Measurements from ENCODE around the gene CCDC9.
"Not testable (repeated sequence)": the region's sequence is repeated elsewhere in the genome, so short reads cannot be mapped to it uniquely, and the experiment has no call there.

Gene CCDC9

DNA sequence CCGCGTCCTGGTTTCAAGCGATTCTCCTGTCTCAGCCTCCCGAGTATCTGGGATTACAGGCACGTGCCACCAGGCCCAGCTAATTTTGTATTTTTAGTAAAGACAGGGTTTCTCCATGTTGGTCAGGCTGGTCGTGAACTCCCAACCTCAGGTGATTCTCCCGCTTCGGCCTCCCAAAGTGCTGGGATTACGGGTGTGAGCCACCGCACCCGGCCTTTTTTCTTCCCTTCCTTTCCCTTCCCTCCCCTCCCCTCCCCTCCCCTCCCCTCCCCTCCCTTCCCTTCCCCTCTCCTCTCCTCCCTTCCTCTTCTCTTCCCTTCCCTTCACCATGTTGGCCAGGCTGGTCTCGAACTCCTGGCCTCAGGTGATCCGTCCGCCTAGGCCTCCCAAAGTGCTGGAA is 44.5 kb downstream of the CCDC9 start:
- DNase-seq (ENCODE audit: low read depth): not testable (repeated sequence)

DNA sequence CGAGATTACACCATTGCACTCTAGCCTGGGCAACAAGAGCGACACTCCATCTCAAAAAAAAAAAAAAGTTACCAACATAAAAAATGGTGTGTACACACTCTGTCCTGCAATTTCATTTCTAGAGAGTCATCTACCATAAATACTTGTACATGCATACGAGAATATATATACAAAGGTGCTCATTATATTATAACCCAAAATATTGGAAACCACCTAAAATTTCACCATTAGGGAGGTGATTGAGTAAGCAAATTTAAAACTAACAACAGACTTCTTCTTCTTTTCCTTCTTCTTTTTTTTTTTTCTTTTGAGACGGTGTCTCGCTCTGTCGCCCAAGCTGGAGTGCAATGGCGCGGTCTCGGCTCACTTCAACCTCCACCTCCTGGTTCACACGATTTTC is 45.9 kb downstream of the CCDC9 start:
- DNase-seq (ENCODE audit: low read depth): no peak

DNA sequence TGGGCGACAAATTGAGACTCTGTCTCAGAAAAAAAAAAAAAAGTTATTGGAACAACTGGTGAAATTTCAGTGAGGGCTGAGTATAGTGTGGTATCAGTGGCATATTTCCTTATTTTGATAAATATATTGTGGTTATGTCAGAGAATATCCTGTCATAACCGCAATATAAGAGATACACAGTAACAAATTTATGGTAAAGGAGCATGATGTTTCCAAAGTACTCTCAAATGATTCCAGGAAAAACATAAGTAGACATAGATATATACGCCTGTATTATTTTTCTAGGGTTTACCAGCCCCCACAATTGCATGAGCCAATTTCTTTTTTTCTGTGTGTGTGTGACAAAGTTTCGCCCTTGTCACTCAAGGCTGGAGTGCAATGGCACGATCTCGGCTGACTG is 47.6 kb downstream of the CCDC9 start:
- DNase-seq (ENCODE audit: low read depth): no peak

DNA sequence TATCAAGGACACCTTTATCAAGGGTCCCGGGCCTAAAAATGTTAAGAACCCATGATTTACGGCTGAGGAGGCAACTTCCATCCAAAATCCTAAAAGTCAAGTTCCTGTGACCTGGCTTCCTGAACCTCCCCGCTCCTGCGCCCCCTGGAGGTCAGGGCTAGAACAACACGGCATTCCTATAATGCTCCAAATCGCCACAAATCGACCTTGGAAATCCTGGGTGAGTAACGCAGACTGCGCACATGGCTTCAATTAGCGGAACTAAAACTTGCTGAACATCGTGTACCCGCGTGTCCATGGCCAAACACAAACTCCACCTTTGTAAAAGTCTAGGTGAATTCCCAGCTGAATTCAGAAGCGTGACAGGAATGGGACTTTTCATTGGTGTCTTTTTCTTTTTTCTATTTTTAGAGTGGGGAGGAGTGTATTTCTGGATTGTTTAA is 49.0 kb downstream of the CCDC9 start:
- peak; percentile 70 for DNase-seq (ENCODE audit: low read depth)

DNA sequence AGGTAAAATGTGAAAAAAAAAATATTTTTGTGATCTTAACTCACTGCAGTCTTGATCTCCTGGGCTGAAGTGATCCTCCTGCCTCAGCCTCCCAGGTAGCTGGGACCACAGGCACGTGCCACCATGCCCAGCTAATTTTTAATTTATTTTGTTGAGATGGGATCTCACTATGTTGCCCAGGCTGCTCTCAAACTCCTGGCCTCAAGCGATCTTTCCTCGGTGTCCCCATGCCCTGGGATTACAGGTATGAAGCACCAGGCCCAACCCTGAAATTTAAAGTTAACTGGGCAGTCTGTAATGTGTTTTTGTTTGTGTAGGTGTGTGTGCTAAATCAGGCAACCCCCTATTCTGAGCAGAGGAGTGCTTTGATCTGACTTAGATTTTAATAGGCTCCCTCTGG is 50.0 kb downstream of the CCDC9 start:
- DNase-seq (ENCODE audit: low read depth): no peak

DNA sequence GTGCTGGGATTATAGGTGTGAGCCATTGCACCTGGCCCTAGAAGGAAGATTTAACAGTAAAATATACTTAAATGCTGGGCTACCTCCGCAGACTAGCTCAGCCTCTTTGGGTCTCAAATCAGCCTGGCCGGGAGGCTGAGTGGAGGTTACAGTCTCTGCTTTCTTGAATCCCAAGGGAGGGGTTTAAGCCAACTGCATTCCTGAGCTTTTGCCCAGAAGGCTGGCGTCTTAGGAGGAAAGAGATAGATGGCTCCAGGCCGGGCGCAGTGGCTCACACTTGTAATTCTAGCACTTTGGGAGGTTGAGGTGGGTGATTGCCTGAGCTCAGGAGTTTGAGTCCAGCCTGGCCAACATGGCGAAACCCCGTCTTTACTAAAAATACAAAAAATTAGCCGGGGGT is 52.7 kb downstream of the CCDC9 start:
- DNase-seq (ENCODE audit: low read depth): no peak

DNA sequence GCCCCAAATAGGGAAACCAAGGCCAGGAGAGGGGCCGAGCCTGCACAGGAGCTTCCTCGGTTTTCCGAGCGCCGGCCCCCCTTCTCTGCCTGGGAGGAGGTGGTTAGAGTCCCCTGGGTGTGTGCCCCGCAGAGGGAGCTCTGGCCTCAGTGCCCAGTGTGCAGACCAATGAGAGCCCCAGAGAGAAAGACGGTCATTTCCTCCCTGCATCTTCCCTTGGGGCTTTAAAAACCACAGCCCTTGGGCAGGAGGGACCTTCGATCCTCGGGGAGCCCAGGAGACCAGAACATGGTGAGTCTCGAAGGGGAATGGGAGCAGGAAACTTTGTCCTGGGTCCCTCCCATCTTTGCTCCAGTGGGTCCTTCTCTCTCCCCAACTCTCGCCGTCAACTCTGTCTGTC is 53.3 kb downstream of the CCDC9 start, which contains the start of gene C5AR1:
Gene C5AR1 (plus strand): TSS at position 254 of the 400 bp plus-strand sequence. CDS start 35 bp downstream, at position 289.
- DNase-seq (ENCODE audit: low read depth): no peak

DNA sequence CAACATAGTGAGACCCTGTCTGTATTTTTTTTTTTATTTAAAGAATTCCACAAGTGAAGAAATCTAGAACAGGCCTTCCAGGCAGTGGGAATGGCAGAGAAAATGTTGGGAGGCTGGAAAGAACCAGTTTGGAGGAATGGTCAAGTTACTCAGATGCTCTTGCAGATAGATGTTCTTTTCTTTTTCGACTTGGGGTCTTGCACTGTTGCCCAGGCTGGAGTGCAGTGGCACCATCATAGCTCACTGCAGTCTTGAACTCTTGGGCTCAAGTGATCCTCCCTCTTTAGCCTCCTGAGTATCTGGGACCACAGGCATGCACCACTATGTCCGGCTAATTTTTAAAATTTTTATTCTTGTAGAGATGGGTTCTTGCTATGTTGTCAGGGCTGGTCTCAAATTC is 54.0 kb downstream of the CCDC9 start:
- DNase-seq (ENCODE audit: low read depth): no peak

DNA sequence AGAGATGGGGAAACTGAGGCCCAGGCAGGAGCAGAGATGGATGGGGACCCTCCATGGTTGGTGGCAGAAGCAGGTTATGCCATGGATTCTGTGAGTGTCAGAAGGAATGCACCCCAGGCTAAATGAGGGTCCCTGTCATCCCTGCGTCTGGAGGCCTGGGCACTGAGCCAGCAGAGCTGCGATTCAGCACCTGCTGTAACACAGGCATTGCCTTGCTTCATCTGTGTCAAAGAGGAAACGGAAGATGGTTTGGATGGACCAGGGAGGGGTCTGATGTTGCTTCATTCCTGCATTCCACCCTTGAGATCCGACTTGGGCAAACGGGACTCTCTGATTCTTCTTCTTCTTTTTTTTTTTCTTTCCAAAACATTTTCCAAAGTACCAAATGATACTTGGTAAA is 54.5 kb downstream of the CCDC9 start:
- no peak for DNase-seq (ENCODE audit: low read depth)

DNA sequence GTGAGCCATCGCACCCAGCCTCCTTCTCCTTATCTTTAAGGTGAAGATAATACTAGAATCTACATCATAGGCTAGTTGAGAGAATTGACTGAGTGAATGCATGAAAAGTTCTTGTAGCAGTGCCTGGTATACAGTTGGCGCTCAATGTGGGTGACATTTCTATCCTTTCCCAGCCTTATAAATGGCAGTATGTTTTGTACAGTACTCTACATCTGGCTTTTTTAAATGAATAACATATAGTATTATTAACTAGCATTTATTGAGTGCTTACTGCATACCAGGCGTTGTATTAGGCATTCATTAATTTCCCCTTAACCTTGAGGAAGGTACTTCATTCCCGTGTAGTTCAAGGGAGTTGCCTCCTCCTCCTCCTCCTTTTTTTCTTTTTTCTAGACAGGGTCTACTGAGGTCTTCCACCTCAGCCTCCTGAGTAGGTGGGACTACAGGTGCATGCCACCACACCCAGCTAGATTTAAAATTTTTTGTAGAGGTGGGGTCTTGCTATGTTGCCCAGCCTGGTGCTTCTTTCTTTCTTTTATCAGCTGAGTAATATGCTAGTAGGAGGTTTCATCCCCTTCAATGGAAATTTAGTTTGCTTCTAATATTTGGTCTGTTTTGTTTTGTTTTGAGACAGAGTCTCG is 56.2 kb downstream of the CCDC9 start:
- DNase-seq (ENCODE audit: low read depth): no peak

DNA sequence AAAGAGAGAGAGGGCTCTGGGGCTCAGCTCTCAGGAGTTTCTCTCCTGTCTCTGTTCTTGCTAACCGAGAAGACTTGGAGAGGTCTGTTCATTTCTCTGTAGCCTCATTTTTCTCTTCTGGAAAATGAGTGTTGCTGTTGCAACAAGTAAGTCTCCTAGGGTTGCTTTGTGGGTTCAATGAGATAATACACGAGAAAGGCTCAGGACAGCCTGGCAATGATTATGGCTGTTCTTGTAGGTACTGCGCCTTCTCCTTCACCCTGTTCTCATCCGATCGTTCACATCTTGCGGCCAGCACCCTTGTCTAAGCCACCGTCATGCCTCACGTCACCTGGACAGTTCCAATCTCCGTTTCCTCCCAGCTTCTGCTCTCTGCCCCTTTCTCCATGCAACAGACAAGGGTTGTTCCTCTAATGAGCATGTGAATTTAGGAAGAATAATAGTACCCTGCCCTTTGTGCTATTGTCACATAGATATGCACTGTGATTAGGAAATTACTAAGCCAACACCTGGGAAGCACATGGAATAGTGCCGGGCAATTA is 57.5 kb downstream of the CCDC9 start:
- DNase-seq (ENCODE audit: low read depth): no peak

DNA sequence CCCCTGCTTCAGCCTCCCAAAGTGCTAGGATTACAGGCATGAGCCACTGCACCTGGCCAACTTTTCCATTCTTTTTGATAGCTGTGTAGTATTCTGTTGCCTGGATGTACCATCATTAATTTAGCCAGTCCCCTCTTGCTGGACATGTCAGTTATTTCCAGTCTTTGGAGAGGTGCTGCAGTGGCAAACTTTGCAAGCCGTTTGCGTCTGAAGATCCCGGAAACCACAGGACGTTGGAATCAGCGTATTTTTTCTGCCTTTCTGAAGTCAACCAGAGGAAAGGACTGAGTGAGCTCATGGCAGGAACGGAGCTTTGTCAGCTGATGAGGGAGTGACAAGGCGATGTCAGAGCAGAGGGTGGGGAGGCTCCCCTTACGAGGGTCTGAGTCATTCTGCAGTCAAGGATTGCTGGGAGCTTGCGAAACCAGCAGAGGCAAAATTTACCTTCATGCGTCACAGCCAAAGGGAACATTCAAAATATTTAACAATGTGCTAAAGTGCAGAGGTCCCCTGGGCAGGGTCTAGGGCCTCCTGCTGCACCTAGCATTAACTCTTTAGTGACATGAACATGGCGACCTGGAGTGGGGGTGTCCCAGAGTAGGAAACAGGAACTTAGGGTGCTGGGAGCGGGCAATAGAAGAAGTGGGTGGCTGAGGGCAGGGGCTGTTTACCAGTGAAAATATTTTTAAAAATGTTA is 58.9 kb downstream of the CCDC9 start:
- peak; percentile 85 for DNase-seq (ENCODE audit: low read depth)

DNA sequence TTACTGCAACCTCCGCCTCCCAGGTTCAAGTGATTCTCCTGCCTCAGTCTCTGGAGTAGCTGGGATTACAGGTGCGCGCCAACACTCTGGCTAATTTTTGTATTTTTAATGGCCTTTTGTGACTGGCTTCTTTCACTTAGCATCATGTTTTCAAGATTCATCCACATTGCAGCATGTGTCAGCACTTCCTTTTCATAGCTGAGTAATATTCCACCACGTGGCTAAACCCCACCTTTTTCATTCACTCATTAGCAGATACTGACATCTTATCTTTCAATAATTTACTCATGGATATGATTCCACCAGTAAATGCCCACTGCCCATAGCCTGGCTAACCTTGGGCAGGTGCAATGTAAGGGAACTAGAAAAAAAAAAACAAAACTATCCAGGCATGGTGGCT is 60.2 kb downstream of the CCDC9 start:
- no peak for DNase-seq (ENCODE audit: low read depth)

DNA sequence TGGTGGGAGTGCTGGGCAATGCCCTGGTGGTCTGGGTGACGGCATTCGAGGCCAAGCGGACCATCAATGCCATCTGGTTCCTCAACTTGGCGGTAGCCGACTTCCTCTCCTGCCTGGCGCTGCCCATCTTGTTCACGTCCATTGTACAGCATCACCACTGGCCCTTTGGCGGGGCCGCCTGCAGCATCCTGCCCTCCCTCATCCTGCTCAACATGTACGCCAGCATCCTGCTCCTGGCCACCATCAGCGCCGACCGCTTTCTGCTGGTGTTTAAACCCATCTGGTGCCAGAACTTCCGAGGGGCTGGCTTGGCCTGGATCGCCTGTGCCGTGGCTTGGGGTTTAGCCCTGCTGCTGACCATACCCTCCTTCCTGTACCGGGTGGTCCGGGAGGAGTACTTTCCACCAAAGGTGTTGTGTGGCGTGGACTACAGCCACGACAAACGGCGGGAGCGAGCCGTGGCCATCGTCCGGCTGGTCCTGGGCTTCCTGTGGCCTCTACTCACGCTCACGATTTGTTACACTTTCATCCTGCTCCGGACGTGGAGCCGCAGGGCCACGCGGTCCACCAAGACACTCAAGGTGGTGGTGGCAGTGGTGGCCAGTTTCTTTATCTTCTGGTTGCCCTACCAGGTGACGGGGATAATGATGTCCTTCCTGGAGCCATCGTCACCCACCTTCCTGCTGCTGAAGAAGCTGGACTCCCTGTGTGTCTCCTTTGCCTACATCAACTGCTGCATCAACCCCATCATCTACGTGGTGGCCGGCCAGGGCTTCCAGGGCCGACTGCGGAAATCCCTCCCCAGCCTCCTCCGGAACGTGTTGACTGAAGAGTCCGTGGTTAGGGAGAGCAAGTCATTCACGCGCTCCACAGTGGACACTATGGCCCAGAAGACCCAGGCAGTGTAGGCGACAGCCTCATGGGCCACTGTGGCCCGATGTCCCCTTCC is 63.9 kb downstream of the CCDC9 start:
- DNase-seq (ENCODE audit: low read depth): no peak
